ENCODE measurements around the gene ORMDL1.

GRCh38 chr2:189824694-189825396 lies 40.7 kb upstream of the ORMDL1 start:
- TF ChIP-seq, protein P1, sequence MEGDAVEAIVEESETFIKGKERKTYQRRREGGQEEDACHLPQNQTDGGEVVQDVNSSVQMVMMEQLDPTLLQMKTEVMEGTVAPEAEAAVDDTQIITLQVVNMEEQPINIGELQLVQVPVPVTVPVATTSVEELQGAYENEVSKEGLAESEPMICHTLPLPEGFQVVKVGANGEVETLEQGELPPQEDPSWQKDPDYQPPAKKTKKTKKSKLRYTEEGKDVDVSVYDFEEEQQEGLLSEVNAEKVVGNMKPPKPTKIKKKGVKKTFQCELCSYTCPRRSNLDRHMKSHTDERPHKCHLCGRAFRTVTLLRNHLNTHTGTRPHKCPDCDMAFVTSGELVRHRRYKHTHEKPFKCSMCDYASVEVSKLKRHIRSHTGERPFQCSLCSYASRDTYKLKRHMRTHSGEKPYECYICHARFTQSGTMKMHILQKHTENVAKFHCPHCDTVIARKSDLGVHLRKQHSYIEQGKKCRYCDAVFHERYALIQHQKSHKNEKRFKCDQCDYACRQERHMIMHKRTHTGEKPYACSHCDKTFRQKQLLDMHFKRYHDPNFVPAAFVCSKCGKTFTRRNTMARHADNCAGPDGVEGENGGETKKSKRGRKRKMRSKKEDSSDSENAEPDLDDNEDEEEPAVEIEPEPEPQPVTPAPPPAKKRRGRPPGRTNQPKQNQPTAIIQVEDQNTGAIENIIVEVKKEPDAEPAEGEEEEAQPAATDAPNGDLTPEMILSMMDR (IDR thresholded peaks at IDR 0.05) = no peak
- TF ChIP-seq EP300 (IDR thresholded peaks at IDR 0.05) (no peak), POLR2A (IDR thresholded peaks at IDR 0.05) (no peak)
